Measurements from ENCODE around the gene ELOVL2. TPM values are rescaled to one million over a fixed set of nuclear protein-coding genes. Genes with fewer than 3 reads are reported as not detected.

The ELOVL2 gene
- total RNA-seq, 4 donors from 2014 or later, result 0.60 to 2.2 (median 1.3) TPM

DNA sequence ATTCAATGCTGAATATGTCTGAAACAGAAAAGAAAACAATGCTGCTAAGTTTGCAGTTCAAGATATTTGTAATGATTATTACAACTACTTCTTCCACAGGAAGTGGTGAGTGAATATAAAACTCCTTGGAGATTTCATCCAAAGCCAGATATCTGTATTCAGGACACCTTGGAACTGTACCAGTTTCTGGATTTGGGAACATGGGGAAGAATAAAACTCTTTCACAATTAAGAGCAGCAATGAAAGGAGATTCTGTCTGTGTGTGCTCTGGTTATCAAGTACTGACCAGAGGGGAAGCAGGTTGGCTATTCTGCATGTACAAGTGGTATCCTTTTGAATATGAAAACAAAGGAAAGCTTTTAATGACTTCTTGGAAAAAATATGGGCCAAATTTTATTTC lies 21.1 kb downstream of the ELOVL2 start:
- H3K27ac ChIP-seq, result no peak overlapping the region
- H3K36me3 ChIP-seq, result no peaks in the 10 kb centered on the region
- TF ChIP-seq EP300 (IDR thresholded peaks at IDR 0.05) (no peak), POLR2A (IDR thresholded peaks at IDR 0.05) (no peak)
- TF ChIP-seq, protein P1, sequence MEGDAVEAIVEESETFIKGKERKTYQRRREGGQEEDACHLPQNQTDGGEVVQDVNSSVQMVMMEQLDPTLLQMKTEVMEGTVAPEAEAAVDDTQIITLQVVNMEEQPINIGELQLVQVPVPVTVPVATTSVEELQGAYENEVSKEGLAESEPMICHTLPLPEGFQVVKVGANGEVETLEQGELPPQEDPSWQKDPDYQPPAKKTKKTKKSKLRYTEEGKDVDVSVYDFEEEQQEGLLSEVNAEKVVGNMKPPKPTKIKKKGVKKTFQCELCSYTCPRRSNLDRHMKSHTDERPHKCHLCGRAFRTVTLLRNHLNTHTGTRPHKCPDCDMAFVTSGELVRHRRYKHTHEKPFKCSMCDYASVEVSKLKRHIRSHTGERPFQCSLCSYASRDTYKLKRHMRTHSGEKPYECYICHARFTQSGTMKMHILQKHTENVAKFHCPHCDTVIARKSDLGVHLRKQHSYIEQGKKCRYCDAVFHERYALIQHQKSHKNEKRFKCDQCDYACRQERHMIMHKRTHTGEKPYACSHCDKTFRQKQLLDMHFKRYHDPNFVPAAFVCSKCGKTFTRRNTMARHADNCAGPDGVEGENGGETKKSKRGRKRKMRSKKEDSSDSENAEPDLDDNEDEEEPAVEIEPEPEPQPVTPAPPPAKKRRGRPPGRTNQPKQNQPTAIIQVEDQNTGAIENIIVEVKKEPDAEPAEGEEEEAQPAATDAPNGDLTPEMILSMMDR (IDR thresholded peaks at IDR 0.05), result no peak
- no peaks in the 10 kb centered on the region for H3K9me3 ChIP-seq
- peak in 1 of 2 donors; percentile 44 for DNase-seq (ENCODE audit: low spot score in 2 of 2)
- H3K4me3 ChIP-seq, result no peak overlapping the region
- H3K4me1 ChIP-seq, result peaks cover 0 to 42% (median 5%) of the 10 kb centered on the region in 4 donors
- no peaks in the 10 kb centered on the region for H3K27me3 ChIP-seq

DNA sequence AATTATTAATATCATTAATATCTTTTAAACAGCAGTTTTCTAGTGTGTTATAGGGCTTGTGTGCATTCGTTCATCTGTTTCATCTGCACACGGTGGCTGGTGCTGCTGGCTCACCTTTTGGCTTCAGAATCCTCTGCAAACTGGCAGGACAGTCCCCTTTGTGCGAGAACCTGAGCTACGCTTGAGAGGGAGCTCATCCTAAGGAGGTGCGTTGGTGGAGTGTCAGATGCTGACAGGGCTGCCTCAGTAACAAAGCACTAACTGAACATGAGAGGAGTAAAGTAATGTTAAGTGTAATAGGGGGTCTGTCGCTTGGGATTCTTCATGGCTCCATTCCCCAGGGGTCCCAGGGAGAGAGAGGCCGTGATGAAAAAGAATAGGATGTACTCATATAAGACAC lies 22.4 kb downstream of the ELOVL2 start:
- Histone ChIP-seq H3K27ac (peak overlapping the region in 1 of 4 donors; percentile 4), H3K36me3 (no peaks in the 10 kb centered on the region), H3K27me3 (no peaks in the 10 kb centered on the region), H3K9me3 (no peaks in the 10 kb centered on the region), H3K4me3 (no peak overlapping the region), H3K4me1 (peaks cover 0 to 42% (median 5%) of the 10 kb centered on the region in 4 donors)
- no peak for TF ChIP-seq POLR2A (IDR thresholded peaks at IDR 0.05)
- TF ChIP-seq EP300 (IDR thresholded peaks at IDR 0.05), result no peak
- TF ChIP-seq, protein P1 (IDR thresholded peaks at IDR 0.05), result no peak
- 77 to 78% methylated on average over 7 of the region's 7 CpGs for WGBS, 2 donors
- no peak for DNase-seq (ENCODE audit: low spot score in 2 of 2)

DNA sequence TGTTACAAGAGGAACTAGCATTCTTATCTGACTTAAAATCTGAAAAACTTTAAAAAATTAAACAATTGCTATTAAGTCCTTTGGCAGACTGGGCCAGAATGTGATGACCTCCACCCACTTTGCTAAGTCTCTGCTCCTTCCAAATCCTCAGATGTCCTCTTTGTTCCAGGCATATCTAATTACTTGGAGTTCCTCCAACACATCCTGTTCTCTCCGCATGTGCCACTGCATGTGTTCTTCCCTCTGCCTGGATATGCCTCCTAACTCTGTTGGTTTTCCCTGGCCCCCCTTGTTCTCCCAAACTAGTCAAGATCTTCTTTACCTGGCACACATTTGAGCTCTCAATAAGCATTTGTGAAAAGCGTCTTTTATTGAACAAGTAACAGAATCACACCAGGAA lies 23.1 kb downstream of the ELOVL2 start:
- no peaks in the 10 kb centered on the region for H3K27me3 ChIP-seq
- WGBS, 2 donors, result 49 to 52% methylated on average over 2 of the region's 2 CpGs
- no peak overlapping the region for H3K27ac ChIP-seq
- DNase-seq (ENCODE audit: low spot score in 2 of 2), result no peak
- H3K4me1 ChIP-seq, result peaks cover 0 to 42% (median 5%) of the 10 kb centered on the region in 4 donors
- no peaks in the 10 kb centered on the region for H3K9me3 ChIP-seq
- TF ChIP-seq, protein P1 (IDR thresholded peaks at IDR 0.05), result no peak
- TF ChIP-seq EP300 (IDR thresholded peaks at IDR 0.05), result no peak
- TF ChIP-seq POLR2A (IDR thresholded peaks at IDR 0.05), result no peak
- H3K36me3 ChIP-seq, result no peaks in the 10 kb centered on the region
- no peak overlapping the region for H3K4me3 ChIP-seq

DNA sequence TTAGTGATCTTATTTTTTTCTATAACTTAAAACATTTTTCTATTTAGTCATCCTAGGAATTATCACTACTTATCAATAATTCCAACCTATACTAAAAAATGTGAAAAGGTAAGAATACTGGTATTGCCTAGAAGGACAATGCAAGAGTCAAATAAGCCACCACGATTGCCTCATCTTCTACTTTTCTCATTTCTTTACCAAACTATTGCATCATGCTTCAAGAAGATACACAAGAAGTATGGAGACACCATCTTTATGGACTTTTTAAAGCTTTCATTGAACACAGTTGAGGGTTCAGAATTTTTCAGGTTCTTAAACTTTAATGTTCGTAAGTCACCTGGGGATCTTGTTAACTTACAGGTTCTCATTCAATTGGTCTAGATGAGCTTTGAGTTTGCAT lies 25.9 kb downstream of the ELOVL2 start:
- H3K27ac ChIP-seq, result no peak overlapping the region
- WGBS, 2 donors, result 96 to 98% methylated on average over 2 of the region's 2 CpGs
- DNase-seq (ENCODE audit: low spot score in 2 of 2), result no peak
- H3K36me3 ChIP-seq, result no peaks in the 10 kb centered on the region
- H3K4me1 ChIP-seq, result peaks cover 0 to 24% (median 5%) of the 10 kb centered on the region in 4 donors
- H3K27me3 ChIP-seq, result no peaks in the 10 kb centered on the region
- TF ChIP-seq, protein P1 (IDR thresholded peaks at IDR 0.05), result no peak
- TF ChIP-seq POLR2A (IDR thresholded peaks at IDR 0.05) (no peak), EP300 (IDR thresholded peaks at IDR 0.05) (no peak)
- H3K9me3 ChIP-seq, result no peaks in the 10 kb centered on the region
- H3K4me3 ChIP-seq, result no peak overlapping the region

- no peak for DNase-seq (ENCODE audit: low spot score in 2 of 2)
- H3K4me3 ChIP-seq, result no peak overlapping the region
- no peak for TF ChIP-seq EP300 (IDR thresholded peaks at IDR 0.05)
- TF ChIP-seq, protein P1 (IDR thresholded peaks at IDR 0.05), result no peak
- no peaks in the 10 kb centered on the region for H3K9me3 ChIP-seq
- 87 to 96% methylated on average over 3 of the region's 3 CpGs for WGBS, 2 donors
- no peaks in the 10 kb centered on the region for H3K36me3 ChIP-seq
- no peaks in the 10 kb centered on the region for H3K27me3 ChIP-seq
- no peak overlapping the region for H3K27ac ChIP-seq
- H3K4me1 ChIP-seq, result peaks cover 0 to 13% (median 3%) of the 10 kb centered on the region in 4 donors
Measured at GRCh38 chr6:11017090-11017489, 27.0 kb downstream of the ELOVL2 start.
